ENCODE results near the gene CTNND1.
A peak's percentile ranks its signal among the peaks of the same experiment; 100 is the strongest.
"Not testable (repeated sequence)": the region's sequence is repeated elsewhere in the genome, so short reads cannot be mapped to it uniquely, and the experiment has no call there.

Gene CTNND1, protein sequence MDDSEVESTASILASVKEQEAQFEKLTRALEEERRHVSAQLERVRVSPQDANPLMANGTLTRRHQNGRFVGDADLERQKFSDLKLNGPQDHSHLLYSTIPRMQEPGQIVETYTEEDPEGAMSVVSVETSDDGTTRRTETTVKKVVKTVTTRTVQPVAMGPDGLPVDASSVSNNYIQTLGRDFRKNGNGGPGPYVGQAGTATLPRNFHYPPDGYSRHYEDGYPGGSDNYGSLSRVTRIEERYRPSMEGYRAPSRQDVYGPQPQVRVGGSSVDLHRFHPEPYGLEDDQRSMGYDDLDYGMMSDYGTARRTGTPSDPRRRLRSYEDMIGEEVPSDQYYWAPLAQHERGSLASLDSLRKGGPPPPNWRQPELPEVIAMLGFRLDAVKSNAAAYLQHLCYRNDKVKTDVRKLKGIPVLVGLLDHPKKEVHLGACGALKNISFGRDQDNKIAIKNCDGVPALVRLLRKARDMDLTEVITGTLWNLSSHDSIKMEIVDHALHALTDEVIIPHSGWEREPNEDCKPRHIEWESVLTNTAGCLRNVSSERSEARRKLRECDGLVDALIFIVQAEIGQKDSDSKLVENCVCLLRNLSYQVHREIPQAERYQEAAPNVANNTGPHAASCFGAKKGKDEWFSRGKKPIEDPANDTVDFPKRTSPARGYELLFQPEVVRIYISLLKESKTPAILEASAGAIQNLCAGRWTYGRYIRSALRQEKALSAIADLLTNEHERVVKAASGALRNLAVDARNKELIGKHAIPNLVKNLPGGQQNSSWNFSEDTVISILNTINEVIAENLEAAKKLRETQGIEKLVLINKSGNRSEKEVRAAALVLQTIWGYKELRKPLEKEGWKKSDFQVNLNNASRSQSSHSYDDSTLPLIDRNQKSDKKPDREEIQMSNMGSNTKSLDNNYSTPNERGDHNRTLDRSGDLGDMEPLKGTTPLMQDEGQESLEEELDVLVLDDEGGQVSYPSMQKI

DNA sequence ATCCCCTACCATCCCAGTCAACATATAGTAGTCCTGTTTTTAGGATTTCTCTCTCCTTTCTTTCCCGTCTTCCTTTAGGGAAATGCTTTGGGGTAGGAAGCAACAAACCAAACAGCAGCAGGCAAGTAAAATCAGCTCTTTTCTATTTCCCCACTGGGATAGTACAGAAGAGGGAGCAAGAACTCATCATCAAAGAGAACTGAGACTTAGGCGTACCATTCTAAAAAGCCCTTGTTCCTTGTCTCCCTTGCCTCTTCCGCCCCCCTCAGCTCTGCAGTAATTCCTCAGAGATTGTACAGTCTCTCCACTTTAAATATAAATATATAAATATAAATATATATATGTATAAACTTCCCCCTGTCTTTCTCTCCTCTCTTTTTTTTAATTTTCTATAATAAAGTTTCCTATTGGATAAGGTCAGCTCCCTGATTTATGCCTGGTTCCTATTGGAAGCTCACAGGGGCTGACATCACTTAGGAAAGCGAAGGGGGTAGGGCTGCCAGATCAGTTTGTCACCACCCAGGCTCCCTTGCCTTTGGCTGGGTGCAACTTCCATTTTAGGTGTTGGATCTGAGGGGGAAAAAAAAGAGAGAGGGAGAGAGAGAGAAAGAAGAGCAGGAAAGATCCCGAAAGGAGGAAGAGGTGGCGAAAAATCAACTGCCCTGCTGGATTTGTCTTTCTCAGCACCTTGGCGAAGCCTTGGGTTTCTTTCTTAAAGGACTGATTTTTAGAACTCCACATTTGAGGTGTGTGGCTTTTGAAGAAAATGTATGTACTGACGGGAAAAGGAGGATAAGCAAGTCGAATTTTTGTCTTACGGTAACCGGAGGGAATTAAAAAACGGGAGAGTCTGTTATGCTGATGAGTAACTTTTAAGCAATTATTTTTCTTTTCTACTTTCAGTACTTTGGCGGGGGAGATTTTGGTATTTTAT, at the start of gene CTNND1:
Gene CTNND1 (plus strand): TSS at position 502 of the 934 bp plus-strand sequence. CDS start 29,677 bp downstream, outside the sequence.
- no peak for DNase-seq

DNA sequence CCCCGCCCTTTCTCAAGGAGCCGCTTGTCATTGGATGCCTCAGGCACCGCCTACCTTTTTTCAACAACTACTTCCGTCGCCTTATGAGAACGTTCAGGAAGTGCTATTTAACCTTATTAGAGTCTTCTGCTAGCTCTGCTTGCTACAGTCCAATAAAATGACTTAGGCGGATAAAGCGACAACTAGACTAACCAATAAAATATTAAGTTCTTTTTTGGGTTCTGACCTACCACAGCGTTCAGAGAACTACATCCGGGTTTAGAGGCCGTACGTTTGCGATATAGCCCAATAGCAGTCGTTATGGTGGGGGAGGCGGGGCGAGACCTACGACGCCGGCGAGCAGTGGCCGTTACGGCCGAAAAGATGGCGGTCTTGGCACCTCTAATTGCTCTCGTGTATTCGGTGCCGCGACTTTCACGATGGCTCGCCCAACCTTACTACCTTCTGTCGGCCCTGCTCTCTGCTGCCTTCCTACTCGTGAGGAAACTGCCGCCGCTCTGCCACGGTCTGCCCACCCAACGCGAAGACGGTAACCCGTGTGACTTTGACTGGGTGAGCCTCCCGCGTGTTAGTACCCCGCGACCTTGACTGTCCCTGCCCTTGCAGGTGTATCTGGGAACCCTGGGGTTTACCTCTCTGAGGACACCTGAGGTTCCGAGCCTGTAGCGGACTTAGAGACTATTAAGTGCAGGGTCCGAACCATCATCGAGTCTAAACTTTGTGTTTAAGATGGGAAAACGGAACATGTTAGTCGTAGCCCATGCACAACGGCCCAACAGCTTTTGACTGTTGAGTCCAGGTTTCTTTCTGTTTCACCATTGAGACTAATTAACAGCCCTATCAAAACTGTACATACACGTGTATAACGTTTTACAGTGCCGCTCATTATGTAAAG, 49.1 kb upstream of the CTNND1 start, which contains the start of gene TMX2:
Gene TMX2 (plus strand): TSS at position 338 of the 895 bp plus-strand sequence. CDS start 26 bp downstream, at position 364.
- peak; percentile 100 for DNase-seq

DNA sequence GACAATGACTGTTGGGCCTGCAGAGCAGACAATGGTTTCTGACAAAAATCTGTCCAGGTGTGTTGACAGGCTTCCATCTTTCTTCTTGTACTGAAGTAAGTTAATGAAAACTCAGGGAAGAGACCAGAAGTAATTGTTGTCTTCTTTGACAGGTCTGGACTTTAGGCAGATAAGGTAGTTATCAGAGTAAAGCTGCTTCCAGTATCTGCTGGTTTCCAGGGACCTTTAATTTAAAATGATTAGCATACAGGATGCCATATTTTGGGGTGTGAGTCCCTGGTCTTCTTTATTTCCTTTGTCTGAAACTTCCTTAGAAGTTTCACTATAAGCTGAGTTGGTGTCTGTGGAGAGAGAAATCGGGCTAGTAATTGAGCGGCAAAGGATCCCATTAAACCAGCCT, 47.8 kb upstream of the CTNND1 start:
- no peak for DNase-seq

DNA sequence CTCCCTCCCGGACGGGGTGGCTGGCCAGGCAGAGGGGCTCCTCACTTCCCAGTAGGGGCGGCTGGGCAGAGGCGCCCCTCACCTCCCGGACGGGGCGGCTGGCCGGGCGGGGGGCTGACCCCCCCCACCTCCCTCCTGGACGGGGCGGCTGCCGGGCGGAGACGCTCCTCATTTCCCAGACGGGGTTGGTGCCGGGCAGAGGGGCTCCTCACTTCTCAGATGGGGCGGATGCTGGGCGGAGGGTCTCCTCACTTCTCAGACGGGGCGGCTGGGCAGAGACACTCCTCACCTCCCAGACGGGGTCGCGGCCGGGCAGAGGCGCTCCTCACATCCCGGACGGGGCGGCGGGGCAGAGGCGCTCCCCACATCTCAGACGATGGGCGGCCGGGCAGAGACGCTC, 44.9 kb upstream of the CTNND1 start:
- not testable (repeated sequence) for DNase-seq

DNA sequence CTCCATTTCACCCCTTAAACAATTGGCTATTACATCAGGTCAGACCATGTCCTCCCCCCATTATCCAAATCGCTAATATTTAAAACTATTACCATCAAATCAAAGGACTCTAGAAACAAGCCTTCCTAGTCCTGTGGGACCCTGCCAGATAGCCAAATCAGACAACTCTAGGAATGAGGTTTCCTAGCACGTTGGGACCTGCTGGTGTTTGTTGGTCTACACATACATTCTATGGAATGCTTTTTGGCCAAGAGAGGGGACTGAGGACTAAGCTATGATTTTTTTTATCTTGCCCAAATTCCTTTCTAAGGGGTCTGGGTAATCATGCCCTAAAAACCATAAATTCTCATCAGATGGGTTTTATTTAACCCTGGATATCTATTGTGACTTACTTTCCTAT, 34.4 kb upstream of the CTNND1 start:
- no peak for DNase-seq

DNA sequence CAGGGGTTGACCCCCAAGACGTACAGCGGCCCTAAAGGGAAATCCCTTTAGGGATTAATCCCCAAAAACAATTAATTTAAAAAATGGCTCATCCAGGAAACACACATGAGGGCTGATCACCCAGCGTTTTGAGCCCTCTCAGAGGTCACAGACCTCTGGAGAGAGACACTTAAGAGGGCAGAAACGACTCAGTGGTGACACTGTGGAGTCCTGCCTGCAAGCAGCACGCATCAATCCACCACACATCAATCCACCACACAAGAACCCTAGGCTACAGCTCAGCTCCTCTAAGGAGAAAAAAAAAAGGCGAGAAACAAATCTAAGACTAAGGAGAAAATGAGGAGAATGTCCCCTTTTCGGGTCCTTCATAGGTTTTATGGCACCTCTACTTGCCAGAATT, 32.8 kb upstream of the CTNND1 start:
- no peak for DNase-seq

DNA sequence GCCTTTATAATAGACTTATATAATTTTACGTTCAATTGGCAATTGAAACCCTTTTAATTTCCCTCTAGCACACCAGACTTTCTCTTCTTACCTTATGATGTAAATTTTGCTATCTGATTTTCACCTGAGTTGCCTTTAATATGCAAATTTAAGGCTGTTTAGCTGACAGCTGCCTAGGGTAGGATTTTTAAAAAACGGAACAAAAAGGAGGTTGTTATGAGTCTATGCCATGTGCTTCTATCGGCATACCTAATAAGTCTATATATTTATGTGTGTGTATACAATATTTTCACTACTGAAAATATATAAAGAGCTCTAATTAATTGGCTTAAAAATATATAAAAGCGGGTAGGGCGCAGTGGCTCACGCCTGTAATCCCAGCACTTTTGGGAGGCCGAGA, 32.1 kb upstream of the CTNND1 start:
- no peak for DNase-seq

DNA sequence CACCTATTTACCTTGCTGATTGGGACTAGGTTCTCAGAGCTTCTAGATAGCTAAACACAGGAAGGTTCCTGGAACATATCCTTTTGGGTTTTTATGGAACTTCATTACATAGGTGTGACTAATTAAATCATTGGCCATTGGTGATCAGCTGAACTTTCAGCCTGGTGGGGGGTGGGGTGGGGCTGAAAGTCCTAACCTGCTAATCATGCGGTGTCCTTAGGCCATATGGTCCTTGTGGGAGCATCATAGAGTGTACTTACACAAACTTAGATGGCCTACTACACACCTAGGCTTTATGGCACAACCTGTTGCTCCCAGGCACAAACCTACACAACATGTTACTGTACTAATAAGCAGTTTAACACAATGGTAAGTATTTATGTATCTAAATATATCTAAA, 28.9 kb upstream of the CTNND1 start:
- DNase-seq, result no peak

DNA sequence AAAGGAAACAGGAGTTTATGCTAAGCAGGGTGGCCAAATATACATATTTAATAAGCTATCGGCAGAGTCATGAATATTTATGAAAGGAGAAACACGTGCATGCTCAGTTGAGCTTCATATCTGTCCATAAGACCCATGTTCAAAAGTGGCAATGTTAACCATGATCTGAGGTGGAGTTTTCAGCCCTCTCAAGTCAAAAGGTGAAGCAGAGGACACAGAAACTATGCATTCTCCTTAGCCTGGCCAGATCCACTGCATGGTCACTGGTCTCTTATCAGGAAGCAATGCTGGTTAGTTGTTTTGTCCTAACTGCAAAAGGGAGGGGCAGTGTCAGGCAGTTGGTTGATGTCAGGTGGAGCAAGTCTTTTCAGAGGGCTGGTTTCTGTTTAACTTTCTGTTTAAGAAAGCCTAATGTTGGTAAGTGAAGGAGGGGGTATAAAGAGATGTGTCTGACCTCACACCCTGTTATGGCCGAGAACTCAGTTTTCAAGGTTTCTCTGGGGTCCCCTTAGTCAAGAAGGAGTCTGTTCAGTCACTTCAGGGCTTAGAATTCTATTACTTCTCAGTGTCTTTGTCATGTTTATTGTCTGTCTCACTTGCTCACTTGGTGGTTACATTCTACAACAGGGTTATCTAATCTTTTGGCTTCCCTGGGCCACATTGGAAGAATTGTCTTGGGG, 25.8 kb upstream of the CTNND1 start:
- no peak for DNase-seq

DNA sequence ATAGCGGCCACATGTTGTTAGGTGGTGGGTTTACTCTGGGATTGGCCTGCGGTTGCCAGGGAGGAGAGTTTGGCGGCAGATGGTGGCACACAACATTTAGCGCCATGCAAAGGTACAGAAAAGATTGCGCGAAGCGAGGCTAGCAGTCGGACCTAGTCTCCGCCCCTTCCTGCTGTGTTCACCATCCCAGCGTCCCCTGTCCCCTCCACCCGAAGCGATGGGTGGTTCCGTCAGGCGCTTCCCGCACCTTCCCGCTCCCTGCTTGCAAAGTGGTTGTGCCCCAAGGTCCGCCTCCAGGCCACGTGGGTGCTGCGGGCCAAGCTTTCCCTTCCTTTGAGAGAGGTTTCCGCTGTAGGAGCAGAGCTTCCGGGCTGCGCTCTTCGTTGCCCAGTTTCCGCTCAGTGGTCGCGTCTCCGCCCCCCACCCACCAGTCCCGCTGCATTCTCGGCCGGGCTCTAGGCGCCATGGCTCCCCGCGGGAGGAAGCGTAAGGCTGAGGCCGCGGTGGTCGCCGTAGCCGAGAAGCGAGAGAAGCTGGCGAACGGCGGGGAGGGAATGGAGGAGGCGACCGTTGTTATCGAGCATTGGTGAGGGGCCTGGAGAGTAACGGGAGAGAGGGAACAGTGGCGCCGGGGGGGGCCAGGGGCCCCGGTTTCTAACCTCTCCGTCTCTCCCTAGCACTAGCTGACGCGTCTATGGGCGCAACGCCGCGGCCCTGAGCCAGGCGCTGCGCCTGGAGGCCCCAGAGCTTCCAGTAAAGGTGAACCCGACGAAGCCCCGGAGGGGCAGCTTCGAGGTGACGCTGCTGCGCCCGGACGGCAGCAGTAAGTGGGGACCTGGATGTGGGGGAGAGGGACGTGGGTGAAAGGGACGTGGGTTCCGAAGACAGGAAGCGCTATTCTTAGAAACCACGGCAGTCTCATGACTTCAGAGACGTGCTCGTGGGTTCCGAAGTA, 20.2 kb upstream of the CTNND1 start, which contains the start of gene SELENOH:
Gene SELENOH (plus strand): TSS at position 360 of the 955 bp plus-strand sequence. CDS start 105 bp downstream, at position 465.
- peak; percentile 98 for DNase-seq

DNA sequence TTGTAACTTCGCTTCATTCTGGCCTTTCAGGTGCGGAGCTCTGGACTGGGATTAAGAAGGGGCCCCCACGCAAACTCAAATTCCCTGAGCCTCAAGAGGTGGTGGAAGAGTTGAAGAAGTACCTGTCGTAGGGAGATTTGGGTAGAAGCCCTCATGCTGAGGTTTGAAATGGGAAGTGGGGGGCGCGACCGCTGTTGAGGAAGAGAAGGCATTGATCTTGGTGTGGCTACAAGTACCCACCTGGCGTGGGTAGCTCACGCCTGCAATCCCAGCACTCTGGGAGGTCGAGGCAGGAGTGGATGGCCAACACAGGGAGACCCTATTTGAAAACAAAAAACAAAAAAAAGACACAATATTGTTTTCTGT, 19.5 kb upstream of the CTNND1 start:
- no peak for DNase-seq

DNA sequence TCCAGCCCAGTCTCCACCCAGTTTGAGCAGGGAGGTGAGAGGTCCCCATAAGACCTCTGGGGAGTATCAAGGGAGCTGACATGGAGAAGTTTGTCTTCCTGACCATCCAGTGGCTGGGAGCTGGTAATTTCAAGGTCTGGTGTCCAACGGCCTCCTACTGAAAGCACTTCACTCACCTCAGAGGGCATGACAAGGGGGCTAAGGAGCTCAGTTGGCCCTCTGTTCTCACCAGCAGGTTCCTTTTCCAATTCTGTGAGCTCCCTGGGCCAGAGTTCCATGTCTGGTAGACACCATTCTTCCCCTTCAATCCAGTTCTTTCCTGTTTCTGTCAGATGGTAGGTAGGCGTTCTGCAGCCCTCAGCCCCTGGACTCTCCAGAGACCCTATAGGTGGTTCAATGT, 17.2 kb upstream of the CTNND1 start:
- DNase-seq, result no peak

DNA sequence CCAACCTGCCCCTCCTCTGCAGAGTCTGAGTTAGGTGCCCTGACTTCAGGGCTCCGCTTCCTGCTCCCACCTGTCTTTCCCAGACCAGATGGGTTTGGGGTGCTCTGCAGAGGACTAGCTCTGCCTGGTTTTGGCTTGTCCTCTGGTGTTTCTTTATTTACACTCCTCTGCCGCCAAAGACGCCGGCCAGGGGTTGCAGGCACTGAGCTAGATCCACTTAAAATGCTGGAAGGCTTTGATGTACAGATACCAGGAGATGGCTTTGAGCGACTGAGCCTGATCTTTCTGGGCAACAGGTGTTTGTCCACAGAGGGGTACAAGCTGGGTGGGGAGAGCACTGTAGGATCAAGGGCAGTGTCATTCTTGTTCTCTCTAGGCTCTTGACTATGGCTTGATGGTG, 16.4 kb upstream of the CTNND1 start:
- DNase-seq, result no peak

DNA sequence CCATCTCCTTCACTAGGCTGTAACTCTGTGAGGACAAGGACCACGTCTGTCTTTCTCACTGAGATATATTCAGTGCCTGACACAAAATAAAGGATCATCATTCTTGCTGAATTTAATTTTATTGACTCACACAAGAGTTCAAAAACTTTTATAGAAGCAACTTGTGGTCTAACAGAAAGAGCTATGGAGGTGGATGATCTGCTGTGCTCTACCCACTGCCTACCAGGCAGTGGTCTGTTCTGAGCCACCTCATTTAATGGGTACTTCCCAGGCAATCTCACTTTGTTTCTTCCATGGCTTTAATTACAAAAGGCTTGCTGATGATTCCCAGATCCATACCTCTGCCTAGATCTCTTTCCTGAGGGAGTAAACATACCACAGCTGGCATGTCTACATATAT, 14.7 kb upstream of the CTNND1 start:
- no peak for DNase-seq

DNA sequence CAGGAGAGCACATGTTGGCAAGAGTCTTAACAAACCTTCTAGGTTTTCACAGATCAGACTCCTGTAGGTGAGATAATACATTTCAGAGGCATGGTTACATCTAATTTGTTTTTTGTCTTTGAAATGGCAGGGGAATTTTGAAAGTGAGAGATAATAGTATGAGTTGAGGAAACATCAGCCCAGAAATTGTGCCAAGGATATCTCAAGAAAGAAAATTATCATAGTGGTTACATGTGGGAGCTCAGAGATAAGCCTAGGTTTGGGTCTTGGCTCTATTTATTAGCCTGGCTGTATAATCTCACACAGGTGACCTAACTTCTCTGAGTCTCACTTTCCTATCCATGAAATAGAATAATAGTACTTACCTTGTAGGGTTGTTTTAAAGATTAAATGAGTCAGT, 10.4 kb upstream of the CTNND1 start:
- no peak for DNase-seq

DNA sequence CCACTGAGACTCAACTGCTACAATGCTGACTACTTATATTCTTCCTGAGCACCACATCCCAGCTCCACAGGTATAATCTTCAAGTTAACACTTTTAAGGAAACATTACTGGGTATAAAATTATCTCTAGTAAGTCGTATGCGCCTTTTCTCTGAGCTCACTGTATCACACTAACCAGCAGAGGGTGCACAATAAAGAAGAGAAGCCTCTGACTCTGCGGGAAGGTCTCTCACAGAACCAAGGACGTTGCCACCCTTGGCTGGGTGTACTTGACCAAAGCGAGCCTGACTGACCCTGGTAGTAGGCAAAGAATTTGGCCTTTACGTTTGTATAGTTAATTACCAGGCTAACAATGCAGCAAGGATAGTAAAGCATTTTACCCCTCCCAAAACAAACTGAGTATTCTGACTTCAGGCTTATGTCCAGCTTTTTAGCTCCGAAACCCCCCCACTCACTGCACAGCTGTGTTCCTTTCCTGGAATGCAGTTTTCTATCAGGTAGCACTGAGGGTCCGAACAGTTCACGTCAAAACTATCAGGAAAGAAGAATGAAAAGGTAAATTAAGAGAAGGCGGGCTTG, 9.8 kb upstream of the CTNND1 start, which contains the start of gene BTBD18:
Gene BTBD18 (minus strand): TSS at position 144 of the 578 bp plus-strand sequence. CDS start 631 bp downstream, outside the sequence.
- no peak for DNase-seq

DNA sequence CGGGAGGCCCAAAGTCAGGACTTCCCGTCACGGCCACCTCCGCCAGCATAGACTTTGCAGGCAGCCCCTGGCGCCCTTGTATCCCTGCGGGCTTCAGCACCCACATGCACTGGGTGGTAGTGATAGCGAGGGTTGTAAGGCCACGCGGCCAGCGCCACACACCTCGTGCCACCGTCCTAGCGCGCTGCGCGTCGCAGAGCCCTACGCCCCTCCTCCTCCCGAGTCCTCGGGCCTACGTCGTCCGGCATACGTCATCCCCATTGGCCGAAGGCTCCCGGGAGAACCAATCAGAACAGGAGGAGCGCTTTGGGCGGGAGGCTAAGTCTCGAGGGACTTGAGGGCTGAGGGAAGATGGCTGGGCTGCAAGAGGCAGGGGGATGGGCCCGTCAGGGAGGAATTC, 8.6 kb upstream of the CTNND1 start:
- no peak for DNase-seq

DNA sequence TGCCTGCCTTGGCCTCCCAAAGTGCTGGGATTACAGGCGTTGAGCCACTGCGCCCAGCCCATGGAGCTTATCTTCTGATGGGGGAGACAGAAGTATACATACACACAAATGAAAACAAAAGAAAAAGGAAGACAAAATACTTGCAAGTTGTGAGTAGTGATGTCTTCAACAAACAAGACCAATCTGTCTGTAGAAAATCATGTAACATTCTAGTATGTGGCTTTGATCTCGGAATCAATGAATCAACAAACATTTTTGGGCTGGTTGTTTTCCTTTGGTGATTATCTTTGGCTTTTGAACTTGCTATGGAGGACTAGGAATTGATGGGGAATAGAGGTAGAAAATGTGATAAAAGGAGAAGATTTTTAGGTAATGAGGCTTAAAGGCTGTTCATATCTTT, 3.4 kb upstream of the CTNND1 start:
- DNase-seq, result no peak

DNA sequence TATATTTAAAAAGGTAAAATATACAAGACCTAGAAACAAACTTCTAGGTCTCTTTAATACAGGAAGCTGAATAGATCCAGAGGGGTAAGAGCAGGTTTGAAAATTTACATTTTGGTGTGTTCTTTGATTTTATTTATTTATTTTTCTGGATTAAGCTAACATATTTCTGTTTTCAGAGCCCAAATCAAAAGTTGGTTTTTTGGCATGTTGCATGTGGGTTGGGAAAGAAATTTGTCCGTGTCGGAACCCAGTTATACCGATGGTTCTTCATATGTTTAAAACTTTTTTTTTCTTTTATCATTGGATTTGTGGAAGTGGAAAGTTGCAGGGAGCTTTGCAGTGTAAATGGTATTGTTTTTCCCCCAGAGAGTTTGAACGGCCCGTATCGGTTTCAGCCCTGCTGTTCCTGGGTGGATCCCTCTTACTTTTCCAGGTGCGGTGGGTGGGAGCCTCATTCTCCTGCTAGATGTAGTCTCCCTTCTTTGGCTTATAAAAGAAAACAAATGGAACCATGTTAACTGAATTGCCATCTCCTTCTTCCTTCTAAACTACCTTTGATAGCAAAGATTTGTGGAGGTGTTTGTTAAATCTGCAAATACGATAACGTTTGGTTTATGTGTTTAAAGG, 746 bp downstream of the CTNND1 start:
- no peak for DNase-seq

Measured in MV-4-11 (cell line).